Urinary bladder (tissue), 4 donors: ENCODE data around the gene TMEM91. TPM values are rescaled to one million over a fixed set of nuclear protein-coding genes. Genes with fewer than 3 reads are reported as not detected.
A peak's percentile ranks its signal among the peaks of the same experiment; 100 is the strongest.

ENCODE experiments used
- DNase-seq: peaks from one replicate; pipeline ENCODE4 v3.0.0-alpha.2; 2015; ENCODE audit errors: extremely low spot score
- H3K27ac ChIP-seq: one replicate; pipeline ENCODE4 v1.5.1; 2013; ENCODE audit warnings: low read depth, mild to moderate bottlenecking, moderate library complexity
- H3K36me3 ChIP-seq: one replicate; pipeline ENCODE4 v1.6.1; 2013; ENCODE audit warnings: mild to moderate bottlenecking, moderate library complexity; ENCODE audit not compliant: insufficient read depth
- H3K4me1 ChIP-seq: one replicate; pipeline ENCODE4 v1.6.1; 2013; ENCODE audit warnings: mild to moderate bottlenecking, moderate library complexity; ENCODE audit not compliant: insufficient read depth
- H3K4me3 ChIP-seq: one replicate; pipeline ENCODE4 v1.5.1; 2013; ENCODE audit warnings: low read depth, low read length
- WGBS: extraction: QIAGEN DNeasy Blood & Tissue Kit; methylation state at CpG from one replicate; pipeline ENCODE4 v1.1.7; 2013; 5-methylcytosine and 5-hydroxymethylcytosine counted together
- polyA plus RNA-seq: library from polyadenylated mRNA; stranded (reverse); fragments of 200-250 nt; gene quantifications from one replicate; pipeline ENCODE4 v1.2.3, GENCODE V29; 2013
- total RNA-seq: library from RNA; depleted of rRNA; stranded (reverse); fragments of >200 nt; gene quantifications from one replicate; pipeline ENCODE4 v1.2.3, GENCODE V29; 2014
- donor health status: healthy with polysubstance abuse.
- donor health status: healthy.

Gene TMEM91
- total and polyA plus RNA-seq, 2 donors, result 6.6 to 36.2 TPM

GRCh38 chr19:41415154-41415571 is 38.8 kb downstream of the TMEM91 start:
- H3K36me3 ChIP-seq, result no peaks in the 10 kb centered on the region
- WGBS, result 93% methylated on average over 9 of the region's 9 CpGs
- no peak overlapping the region for H3K4me3 ChIP-seq
- no peak for DNase-seq
- H3K4me1 ChIP-seq, result no peaks in the 10 kb centered on the region
- H3K27ac ChIP-seq, result no peak overlapping the region

DNA sequence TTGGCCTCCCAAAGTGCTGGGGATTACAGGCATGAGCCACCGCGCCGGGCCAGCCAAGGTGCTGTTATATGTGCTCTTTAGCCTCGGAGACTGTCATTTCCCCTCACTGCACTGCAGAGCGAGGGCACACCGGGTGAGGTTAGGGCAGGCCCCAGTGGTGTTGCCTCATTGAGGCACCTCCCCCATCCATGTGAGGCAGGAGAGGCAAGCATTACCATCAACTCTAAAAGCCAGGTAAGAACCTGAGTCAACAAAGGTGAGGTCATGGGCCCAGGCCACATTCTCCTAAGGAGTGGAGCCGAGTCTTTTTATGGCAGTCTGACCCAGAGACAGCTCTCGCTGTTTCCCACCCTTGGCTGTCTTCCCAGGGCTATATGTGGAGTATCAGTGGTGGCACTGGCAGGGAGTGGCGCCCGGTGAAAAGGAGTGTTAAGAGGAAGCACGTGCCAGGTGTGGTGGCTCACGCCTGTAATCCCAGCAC is 39.9 kb downstream of the TMEM91 start:
- H3K36me3 ChIP-seq, result no peaks in the 10 kb centered on the region
- DNase-seq, result no peak
- WGBS, result 95% methylated on average over 12 of the region's 12 CpGs
- no peak overlapping the region for H3K4me3 ChIP-seq
- H3K27ac ChIP-seq, result no peak overlapping the region
- no peaks in the 10 kb centered on the region for H3K4me1 ChIP-seq

DNA sequence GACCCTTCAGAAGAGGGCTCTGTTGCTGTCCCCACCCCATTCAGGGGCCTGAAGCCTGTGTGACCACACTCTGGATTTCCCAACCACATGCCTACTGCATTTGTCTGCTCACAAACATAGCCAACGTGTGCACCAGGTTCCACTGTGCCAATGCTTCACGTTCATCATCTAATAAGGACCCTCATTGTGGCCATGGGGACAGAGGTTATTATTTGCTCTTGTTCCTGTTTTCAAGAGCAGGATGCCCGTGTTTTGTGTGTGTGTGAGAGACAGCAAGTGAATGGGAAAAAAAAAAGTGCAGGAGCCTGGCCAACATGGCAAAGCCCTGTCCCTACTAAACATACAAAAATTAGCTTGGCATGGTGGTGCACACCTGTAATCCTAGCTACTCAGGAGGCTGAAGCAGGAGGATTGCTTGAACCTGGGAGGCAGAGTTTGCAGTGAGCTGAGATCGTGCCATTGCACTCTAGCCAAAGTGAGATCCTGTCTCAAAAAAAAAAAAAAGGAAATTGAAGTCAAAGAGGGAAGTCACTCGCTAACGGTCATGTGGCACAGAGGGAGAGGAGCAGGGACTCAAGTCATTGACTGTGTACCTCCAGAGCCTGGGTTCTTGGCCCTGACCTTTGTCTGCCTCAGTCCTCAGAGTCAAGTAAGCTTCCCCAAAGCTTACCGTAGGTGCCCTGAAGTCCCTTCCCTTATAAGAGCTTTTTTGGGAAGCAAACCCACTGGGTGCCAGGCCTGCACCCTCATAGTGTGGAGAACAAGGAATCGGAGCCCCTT is 44.0 kb downstream of the TMEM91 start:
- peaks cover 2% of the 10 kb centered on the region for H3K36me3 ChIP-seq
- no peak overlapping the region for H3K4me3 ChIP-seq
- H3K27ac ChIP-seq, result no peak overlapping the region
- DNase-seq, result no peak
- 80% methylated on average over 8 of the region's 8 CpGs for WGBS
- no peaks in the 10 kb centered on the region for H3K4me1 ChIP-seq

GRCh38 chr19:41421314-41421713 is 45.0 kb downstream of the TMEM91 start:
- Histone ChIP-seq H3K4me3 (no peak overlapping the region), H3K36me3 (peaks cover 2% of the 10 kb centered on the region), H3K4me1 (no peaks in the 10 kb centered on the region), H3K27ac (no peak overlapping the region)
- 92% methylated on average over 6 of the region's 6 CpGs for WGBS
- no peak for DNase-seq

DNA sequence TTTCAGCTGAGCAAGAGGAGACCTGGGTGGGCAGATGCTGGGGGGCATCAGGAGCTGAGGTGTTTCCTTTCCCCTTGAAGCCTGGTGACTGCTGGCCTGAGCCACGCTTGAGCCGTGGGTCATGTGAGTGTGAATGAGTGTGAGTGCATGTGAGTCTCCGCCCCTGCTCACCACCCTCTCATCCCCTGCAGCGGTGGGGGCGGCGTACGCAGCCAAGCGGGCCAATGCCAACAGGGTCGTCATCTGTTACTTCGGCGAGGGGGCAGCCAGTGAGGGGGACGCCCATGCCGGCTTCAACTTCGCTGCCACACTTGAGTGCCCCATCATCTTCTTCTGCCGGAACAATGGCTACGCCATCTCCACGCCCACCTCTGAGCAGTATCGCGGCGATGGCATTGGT is 45.6 kb downstream of the TMEM91 start:
- H3K4me3 ChIP-seq, result no peak overlapping the region
- DNase-seq, result no peak
- peaks cover 2% of the 10 kb centered on the region for H3K36me3 ChIP-seq
- H3K27ac ChIP-seq, result no peak overlapping the region
- WGBS, result 93% methylated on average over 20 of the region's 20 CpGs
- no peaks in the 10 kb centered on the region for H3K4me1 ChIP-seq

GRCh38 chr19:41422456-41422855 is 46.1 kb downstream of the TMEM91 start:
- Histone ChIP-seq H3K27ac (no peak overlapping the region), H3K36me3 (peaks cover 2% of the 10 kb centered on the region), H3K4me1 (no peaks in the 10 kb centered on the region), H3K4me3 (no peak overlapping the region)
- 85% methylated on average over 18 of the region's 18 CpGs for WGBS
- DNase-seq, result no peak

GRCh38 chr19:41422955-41423354 is 46.6 kb downstream of the TMEM91 start:
- no peak for DNase-seq
- H3K4me1 ChIP-seq, result no peaks in the 10 kb centered on the region
- H3K36me3 ChIP-seq, result peaks cover 2% of the 10 kb centered on the region
- H3K4me3 ChIP-seq, result no peak overlapping the region
- WGBS, result 93% methylated on average over 12 of the region's 12 CpGs
- H3K27ac ChIP-seq, result no peak overlapping the region

- Histone ChIP-seq H3K4me3 (no peak overlapping the region), H3K27ac (no peak overlapping the region), H3K36me3 (peaks cover 2% of the 10 kb centered on the region), H3K4me1 (no peaks in the 10 kb centered on the region)
- 87% methylated on average over 21 of the region's 21 CpGs for whole genome bisulfite sequencing
- no peak for DNase-seq
These were observed 48.2 kb downstream of the TMEM91 start for GRCh38 chr19:41424335-41425173.

GRCh38 chr19:41425174-41426115 is 49.1 kb downstream of the TMEM91 start:
- DNase-seq, result no peak
- no peaks in the 10 kb centered on the region for H3K4me1 ChIP-seq
- H3K36me3 ChIP-seq, result peaks cover 2% of the 10 kb centered on the region
- no peak overlapping the region for H3K4me3 ChIP-seq
- H3K27ac ChIP-seq, result no peak overlapping the region
- WGBS, result 91% methylated on average over 28 of the region's 28 CpGs

GRCh38 chr19:41426116-41426841 is 49.9 kb downstream of the TMEM91 start:
- Histone ChIP-seq H3K4me1 (no peaks in the 10 kb centered on the region), H3K36me3 (peaks cover 2% of the 10 kb centered on the region), H3K27ac (no peak overlapping the region), H3K4me3 (peak overlapping the region; percentile 35)
- no peak for DNase-seq
- WGBS, result 78% methylated on average over 36 of the region's 36 CpGs

DNA sequence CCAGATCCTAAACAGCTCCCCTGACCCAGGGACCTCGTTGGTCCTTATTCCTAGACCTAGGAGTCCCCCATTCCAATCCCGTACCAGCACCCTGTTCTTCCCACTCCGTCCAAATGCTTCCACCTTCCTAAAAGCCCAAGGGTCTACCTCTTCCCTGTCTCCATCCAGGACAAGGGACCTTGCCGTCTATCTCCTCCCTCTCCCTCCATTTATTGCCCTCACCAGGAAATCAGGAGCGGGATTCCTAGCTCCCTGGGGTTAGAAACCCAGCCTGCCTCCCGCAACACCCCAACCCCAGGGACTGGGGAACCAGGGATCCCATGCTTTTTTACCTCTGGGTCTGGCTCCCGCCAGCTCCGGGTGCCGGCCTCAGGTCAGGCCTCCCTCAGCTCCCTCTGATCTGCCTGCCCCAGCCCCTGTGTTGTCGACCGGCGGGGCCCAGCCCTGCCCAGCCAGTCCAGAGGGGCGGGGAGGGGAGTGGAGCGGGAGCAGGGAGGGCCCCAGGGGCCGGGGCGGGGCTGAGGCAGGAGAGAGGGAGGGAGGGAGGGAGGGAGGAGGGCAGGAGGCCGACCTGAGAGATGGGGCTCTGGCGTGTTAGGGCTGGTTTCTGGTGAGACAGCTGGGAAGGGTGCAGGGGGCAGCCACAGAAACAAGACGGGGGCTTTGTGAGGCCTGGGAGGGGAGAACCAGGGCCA is 50.8 kb downstream of the TMEM91 start, which contains the start of gene B3GNT8:
Gene B3GNT8 (minus strand): TSS at position 423 of the 695 bp plus-strand sequence. CDS start 596 bp downstream, outside the sequence.
- DNase-seq, result peak; percentile 66
- Histone ChIP-seq H3K4me1 (no peaks in the 10 kb centered on the region), H3K4me3 (peak within 1 kb of the TSS; percentile 35), H3K27ac (peak within 1 kb of the TSS; percentile 88), H3K36me3 (peaks cover 2% of the 10 kb centered on the region)
- WGBS, result 9% methylated on average over 19 of the region's 19 CpGs
